Stimulated activated CD4-positive, alpha-beta T cell treated with anti-CD3 and anti-CD28 coated beads, Interleukin-15, amount 100 ng/mL, for 48 hours (primary cell): ENCODE data around the gene CNDP1.

Experiments
- DNase-seq, 2 donors: peaks; one replicate each; pipeline ENCODE4 v3.0.0-alpha.2; 2020; ENCODE audit warnings: low read depth in 2 of 2

CNDP1 gene

DNA sequence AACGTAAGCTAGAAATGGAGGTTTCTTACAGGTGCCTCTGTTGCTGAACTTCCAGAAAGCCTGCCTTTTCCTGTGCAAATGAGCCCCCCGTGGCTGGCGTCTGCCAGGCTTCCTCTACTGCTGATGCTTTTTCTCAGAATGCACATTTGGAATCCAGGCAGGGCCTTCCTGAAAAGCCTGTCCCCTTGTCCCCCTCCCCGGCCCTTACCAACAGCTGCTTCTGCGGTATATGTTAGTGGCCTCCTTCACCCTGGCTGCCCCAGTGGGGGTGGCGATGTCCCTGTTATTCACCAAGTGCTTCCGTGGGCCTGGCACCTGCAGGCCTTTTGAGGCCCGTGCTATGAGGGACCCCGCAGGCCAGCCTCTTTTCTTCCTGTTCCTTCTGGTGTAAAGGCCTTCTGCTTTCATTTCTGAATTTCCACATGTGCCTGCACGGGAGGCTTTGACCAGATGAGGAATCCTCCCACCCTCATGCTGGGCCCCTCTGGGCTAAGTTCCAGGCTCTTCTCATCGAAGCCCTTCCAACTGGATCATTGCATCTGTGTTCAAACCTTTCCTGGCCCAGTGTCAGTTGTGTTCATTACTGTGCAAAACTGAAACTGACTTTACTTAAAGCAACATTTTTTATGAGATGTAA is 27.7 kb upstream of the CNDP1 start:
- DNase-seq: no peak

DNA sequence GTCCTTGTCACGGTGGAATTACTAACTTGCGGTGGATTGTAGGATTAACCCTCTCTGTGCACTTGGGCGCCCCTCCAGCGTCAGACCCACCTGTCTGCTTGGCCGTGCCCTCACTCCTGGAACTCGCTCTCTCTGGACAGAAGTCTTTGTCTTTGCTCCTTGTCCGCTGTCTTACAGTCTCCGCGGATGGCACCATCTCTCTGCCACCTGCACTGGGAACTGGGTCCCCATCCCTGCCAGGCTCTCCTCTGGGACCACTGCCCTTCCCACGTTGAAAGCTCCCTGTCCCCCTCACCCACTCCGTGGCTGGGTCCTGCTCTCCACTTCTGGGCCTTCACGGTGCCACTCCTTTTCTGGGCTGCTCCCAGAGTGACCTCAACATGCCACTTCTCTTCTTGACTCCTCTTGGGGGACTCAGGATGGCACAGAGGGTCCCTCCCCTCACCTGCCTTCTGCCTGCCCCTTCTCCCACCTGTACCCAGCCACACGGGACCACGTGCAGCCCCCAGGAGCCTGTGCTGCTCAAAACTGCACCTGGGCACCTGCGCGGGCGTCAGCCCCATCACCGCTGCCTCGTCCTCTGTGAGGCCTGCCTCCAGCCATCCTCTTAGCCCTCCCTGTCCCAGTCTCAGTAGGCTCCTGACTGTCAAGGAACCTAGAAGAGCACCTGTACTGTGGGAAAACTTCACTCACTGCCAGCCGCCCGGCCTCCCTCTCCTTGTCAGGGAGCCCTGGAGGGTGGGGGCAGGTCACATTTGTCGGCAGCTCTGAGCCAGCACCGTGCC is 27.0 kb upstream of the CNDP1 start:
- no peak for DNase-seq

DNA sequence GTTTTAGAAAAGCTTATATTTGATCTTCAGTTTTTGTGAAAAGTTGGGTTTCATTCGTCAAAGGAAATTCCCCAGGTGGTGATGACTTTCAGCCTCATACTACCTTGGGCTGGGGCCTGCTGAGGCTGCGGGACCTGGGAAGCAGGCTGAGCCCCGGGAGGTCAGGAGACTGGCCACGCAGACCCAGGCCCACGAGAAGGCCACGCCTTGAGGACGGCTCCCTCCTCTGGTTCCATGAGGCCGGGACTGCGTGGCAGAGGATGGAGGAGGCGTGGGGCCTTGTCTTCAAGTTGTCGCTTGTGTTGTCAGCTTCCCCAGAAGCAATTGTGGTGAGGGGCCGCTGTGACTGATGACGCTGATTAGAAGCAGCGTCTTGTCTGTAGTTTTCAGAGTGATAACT is 26.4 kb upstream of the CNDP1 start:
- no peak for DNase-seq

- no peak for DNase-seq
These were observed 25.9 kb upstream of the CNDP1 start for GRCh38 chr18:74508366-74508765.

DNA sequence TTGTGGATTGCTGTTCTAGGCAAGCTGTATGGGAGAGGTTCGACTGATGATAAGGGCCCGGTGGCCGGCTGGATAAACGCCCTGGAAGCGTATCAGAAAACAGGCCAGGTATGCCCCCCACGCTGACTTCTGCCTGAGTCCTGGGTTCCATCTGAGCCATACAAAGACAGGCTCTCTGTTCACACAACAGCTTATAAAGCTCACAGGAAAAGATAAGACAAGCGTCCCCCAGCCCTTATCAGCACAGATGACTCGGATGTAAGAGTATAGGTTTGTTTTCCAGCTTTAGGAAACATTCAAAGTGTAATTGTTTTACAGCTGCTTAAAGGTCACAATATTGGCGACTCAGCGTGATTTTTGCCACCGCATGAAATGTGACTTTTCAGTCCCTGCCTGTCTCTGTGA is 25.5 kb upstream of the CNDP1 start:
- DNase-seq: no peak

DNA sequence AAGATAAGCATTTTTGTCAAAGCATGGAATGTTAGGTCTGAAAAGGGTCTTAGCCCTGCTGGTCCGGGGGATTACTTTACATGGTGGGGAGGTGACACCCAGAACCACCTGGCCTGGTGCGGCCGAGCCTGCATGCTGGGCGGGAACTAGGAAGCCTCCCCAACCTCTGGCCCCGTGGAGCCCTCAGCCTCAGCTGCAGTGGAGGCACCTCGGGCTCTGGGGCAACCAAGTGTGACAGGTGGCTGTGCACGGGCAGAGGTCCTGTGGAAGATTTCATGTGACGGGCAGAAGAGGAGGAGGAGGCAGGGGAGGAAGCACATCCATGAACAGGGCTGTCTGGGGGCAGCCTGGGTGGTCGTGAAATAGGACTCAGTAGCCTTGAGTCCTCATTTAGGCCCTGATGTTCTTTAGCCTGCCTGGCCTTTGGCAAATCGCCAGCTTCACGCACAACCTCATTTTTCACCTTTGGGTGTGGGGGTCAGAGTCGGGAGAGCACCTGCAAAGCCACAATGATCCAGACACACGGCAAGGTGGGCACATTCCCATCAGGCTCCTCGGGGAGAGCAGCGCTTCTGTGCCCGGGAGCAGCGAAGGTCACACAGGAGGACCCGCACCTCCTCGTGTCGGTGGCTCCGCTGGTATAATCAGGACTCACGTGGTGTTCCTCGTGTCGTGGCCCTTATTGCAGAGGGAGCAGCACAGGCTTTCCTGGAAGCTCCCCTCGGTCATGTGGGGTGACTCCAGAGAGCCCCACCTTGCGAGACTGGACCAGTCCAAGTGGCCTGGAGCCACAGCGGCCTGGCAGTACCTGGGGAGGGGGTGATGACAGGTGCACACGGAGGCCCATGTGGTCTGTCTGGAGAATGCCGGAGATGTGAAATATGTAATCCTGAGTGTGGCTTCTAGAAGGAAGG is 24.2 kb upstream of the CNDP1 start:
- DNase-seq: no peak

GRCh38 chr18:74510770-74511095 is 23.6 kb upstream of the CNDP1 start:
- DNase-seq: no peak

DNA sequence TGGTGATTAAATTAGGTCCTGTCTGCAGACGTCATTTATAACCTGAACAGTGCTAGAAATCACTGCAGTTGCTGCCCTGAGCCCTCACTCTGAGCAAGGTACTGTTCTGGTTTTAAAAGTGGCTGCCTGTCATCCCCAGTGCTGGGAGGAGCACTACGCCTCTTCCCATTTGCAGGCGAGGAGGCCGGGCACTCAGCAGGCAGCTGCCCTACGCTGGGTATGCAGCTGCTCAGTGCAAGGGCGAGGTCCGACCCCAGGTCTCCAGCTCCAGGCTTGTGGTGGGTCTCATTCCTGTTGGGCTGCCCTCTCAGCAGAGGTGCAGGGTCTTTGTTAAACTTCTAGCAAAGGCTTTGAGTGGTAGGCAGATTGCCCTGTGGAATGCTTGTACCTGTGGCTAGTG is 22.5 kb upstream of the CNDP1 start:
- no peak for DNase-seq

- no peak for DNase-seq
These were observed 21.8 kb upstream of the CNDP1 start for GRCh38 chr18:74512321-74513053.

- no peak for DNase-seq
These were observed 21.0 kb upstream of the CNDP1 start for GRCh38 chr18:74513149-74513882.

- no peak for DNase-seq
These were observed 20.5 kb upstream of the CNDP1 start for GRCh38 chr18:74513883-74514205.

- no peak for DNase-seq
These were observed 19.3 kb upstream of the CNDP1 start for GRCh38 chr18:74514860-74515495.

DNA sequence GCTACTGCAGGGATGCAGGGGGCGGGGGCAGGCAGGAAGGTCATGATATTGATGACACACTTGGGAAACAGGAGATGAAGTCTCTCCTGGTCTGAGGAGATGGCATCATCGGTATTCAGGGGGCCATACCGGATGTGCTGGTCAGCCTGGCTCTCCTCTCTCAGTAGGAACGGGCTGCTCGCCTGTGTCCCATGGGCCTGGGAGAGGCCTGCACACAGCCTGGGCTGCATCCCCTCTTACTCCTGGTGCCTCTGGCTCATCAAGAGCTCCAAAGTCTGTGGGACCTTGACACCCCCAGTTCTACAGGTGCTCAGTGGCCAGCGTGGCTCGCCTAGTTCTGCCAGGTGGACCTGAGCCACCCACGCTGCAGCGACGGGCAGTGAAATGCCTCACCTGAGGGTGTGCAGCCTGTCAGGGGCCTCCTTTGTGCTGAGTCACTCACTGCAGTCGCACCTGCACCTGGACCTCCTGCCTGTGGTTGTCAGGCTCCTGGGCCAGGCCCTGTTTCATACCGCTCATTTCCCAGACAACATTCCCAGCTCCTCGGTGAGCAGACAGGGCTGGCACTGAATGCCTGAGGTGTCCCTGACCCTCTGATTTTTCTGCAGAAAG is 18.6 kb upstream of the CNDP1 start:
- DNase-seq: no peak

DNA sequence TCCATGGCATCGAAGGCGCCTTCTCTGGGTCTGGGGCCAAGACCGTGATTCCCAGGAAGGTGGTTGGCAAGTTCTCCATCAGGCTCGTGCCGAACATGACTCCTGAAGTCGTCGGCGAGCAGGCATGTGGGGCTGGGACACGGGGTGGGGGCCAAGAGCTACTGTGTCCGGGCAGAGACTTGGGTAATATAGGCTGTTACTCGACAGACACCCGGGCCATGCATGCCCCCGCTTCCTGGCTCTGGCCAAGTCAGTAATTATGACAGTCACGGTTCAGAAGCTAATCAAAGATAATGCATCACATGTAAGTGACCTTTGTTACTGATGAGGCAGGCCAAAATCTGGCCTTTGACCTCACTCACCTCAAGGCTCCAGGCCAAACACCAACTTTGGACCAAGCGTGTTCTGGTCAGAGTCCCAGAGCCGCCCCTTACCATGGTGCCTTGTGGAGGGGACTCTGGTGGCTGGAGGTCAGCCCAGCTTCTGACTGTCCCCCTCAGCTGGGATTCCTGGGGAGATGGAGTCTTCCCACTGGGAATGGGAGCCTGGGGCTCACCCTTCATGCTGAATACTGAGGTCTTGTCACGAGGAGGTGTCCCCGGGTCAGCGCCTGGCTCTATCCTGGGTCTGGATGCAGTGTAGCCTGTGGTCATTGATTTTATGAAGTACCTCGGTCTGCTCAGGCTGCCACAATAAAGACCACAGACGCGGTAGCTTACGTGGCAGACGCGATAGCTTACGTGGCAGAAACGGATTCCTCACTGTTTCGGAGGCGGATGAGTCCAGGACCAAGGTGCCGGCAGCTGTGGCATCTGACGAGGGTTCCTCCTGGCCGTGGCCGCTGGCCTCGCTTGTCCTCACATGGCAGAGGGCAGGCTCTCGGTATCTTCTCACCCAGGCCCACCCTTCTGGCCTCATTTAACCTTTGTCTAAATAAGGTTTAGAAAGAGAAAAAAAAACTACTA is 17.7 kb upstream of the CNDP1 start:
- DNase-seq: no peak

DNA sequence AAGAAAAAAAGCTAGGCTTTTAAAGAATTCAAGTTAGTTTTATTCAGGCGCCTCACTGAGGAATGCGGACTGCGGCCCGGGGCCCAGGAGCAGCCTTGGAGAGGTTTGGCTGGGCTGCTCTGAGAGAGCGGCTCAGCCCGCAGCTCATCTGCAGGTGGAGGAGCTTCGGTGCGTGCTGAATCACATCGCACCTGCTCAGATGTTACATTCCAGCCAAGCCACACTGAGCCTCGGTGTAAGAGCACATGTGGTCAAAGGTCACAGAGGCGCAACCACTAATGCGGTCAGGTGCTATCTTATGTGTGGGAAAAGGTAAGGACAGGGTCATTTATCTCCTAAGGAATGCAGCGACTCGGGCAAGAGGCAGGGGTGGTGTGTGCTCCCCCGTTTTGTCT is 17.1 kb upstream of the CNDP1 start:
- DNase-seq: no peak

- DNase-seq: no peak
These were observed 15.6 kb upstream of the CNDP1 start for GRCh38 chr18:74518456-74519295.

GRCh38 chr18:74519320-74520095 is 14.8 kb upstream of the CNDP1 start:
- DNase-seq: no peak
